ENCODE measurements around the gene DPH7.
"Not testable (repeated sequence)": the region's sequence is repeated elsewhere in the genome, so short reads cannot be mapped to it uniquely, and the experiment has no call there.

Gene DPH7

DNA sequence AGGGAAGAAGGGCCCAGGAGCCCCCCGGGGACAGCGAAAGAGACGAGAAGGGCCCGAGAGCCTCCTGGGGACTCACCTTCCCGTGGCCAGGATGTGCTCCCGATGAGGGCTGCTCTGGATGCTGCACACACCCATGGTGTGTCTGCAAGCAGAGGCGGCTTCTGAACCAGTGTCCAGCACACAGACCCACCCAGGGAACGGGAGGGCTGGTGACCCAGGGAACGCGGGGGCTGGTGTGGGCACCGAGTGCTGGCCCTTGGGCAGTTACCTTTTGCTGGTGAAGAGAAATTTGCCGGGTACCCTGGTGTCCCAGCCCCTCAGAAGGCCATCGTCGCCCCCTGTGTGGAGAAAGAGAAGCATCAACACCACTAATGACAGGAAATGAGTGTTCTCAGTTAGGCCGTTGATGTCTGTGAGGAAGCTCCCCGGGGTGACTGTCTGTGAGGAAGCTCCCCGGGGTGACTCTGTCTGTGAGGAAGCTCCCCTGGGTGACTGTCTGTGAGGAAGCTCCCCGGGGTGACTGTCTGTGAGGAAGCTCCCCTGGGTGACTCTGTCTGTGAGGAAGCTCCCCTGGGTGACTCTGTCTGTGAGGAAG lies 13.8 kb downstream of the DPH7 start:
- no peak for TF ChIP-seq JUND (IDR thresholded peaks at IDR 0.05; ENCODE audit: low read depth)
- in situ Hi-C loops (cut with HindIII; ENCODE audit: low pct_unique_long_range_greater_than_20kb, low sequenced_read_pairs), result no loop called here
- no peak for DNase-seq (ENCODE audit: low read depth in 1 of 2, low spot score in 1 of 2)

DNA sequence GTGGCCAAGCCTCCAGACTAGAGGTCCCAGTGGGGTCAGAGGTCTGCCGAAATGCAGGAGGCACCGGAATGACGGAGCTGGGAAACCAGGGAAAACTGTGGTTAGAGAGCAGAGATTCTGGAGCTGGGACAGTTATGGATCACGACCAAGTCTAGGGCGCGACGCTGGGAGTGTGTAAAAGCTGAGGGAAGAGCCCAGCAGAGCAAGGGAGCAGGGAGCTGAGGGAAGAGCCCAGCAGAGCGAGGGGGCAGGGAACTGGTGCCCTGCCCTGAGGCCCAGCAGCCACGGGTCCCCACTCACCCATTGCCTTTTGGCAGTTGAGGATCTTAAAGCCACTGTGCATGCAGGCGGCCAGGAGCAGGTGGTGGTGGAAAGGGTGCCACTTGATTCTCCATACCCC lies 14.6 kb downstream of the DPH7 start:
- TF ChIP-seq JUND (IDR thresholded peaks at IDR 0.05; ENCODE audit: low read depth), result no peak
- in situ Hi-C loops (cut with HindIII; ENCODE audit: low pct_unique_long_range_greater_than_20kb, low sequenced_read_pairs), result no loop called here
- DNase-seq (ENCODE audit: low read depth in 1 of 2, low spot score in 1 of 2), result no peak

DNA sequence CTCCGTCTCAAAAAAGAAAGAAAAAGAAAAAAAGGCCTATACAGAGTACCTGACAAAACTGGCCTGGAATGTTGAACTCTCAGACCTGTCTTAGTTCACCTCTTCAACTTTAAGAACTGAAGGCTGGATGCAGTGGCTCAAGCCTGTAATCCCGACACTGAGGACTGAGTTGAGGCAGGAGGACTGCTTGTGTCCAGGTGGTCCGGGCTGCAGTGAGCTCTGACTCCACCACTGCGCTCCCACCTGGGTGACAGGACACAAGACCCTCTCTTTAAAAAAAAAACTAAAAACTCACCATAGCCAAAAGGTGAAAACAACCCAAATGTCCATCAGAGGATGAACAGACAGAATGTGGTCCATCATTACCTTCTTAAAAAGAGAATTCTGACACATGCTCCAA lies 20.6 kb downstream of the DPH7 start:
- no peak for DNase-seq (ENCODE audit: low read depth in 1 of 2, low spot score in 1 of 2)
- no peak for TF ChIP-seq JUND (IDR thresholded peaks at IDR 0.05; ENCODE audit: low read depth)
- in situ Hi-C loops (cut with HindIII; ENCODE audit: low pct_unique_long_range_greater_than_20kb, low sequenced_read_pairs), result no loop called here

DNA sequence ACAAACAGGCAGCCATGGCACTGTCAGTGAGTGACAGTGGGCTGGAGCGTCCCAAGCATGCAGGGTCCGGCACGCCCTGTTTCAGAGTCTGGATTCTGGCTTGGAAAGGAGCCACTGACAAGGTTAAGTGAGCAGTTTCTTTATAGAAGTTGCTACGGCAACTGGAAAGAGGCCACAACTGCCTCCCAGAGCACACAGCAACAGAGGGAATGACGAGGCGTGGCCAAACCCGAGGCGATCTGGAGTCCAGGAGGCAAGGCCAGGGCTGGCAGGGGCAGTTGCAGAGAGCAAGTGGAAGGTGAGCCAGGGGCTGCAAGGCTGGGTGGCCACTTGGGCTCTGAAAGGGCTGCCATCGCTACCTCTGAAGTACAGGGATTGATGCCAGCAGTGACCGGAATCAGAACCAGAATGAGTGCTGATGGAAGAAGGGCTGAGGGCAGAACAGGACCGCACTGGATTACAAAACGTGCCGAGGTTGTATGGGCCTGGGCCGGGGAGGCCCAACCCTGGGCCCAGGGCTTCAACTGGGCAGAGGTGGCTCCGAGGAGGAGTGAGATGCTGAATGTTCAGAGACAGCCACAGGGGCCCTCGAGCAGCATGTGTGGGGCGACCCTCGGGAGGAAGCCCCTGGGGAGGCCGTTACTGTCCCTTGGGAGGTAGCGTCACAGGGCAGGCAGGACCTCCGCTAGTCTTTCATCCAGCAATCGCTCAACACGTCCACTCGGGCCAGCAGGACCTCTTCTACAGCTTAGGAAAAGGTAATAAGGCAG lies 22.5 kb downstream of the DPH7 start:
- in situ Hi-C loops (cut with HindIII; ENCODE audit: low pct_unique_long_range_greater_than_20kb, low sequenced_read_pairs), result no loop called here
- DNase-seq (ENCODE audit: low read depth in 1 of 2, low spot score in 1 of 2), result no peak

DNA sequence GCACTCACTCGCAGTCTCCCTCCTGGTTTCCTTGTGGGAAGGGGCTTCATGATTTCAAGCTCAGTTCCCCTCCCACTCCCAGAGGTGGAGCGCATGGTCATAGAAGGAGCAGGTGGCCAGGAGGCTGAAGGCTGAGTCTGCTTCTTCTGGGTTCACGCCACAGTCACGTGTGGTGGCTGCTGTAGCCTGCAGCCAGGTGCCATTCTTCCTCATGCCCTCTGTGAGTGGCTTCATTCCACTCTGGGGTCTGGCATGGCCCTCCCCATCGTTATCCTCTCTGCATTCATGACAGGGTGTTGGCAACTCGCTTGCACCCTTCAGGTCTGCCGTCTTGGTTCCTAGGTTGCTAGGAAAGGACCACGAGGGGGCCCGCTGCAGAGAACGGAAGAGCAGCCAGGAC lies 23.5 kb downstream of the DPH7 start:
- TF ChIP-seq JUND (IDR thresholded peaks at IDR 0.05; ENCODE audit: low read depth), result no peak
- DNase-seq (ENCODE audit: low read depth in 1 of 2, low spot score in 1 of 2), result no peak
- in situ Hi-C loops (cut with HindIII; ENCODE audit: low pct_unique_long_range_greater_than_20kb, low sequenced_read_pairs), result no loop called here

More for the DNA sequence above, 22.5 kb downstream of the DPH7 start:
- no peak for TF ChIP-seq JUND (IDR thresholded peaks at IDR 0.05; ENCODE audit: low read depth)

DNA sequence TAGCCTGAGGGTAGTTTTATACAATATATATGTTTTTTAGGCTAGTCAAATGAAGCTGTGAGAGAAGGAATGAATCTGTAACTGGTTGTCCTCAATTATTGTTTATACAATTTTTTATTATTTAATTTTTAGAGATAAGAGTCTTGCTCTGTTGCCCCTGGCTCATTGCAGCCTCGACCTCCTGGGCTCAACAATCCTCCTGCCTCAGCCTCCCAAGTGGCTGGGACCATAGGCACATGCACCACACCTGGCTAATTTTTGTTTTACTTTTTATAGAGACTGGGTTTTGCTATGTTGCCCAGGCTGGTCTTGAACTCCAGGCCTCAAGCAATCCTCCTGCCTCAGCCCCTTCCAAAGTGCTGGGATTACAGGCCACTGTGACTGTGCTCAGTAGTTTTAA lies 24.4 kb downstream of the DPH7 start:
- in situ Hi-C loops (cut with HindIII; ENCODE audit: low pct_unique_long_range_greater_than_20kb, low sequenced_read_pairs), result no loop called here
- no peak for DNase-seq (ENCODE audit: low read depth in 1 of 2, low spot score in 1 of 2)
- no peak for TF ChIP-seq JUND (IDR thresholded peaks at IDR 0.05; ENCODE audit: low read depth)

DNA sequence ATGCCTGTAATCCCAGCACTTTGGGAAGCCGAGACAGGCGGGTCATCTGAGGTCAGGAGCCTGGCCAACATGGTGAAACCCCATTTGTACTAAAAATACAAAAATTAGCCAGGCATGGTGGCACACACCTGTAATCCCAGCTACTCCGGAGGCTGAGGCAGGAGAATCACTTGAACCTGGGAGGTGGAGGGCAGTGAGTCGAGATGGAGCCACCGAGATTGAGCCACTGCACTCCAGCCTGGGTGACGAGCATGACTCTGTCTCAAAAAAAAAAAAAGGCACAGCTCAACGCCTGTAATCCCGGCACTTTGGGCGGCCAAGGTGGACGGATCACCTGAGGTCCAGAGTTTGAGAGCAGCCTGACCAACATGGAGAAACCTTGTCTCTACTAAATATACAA lies 25.1 kb downstream of the DPH7 start:
- DNase-seq (ENCODE audit: low read depth in 1 of 2, low spot score in 1 of 2); in situ Hi-C loops (cut with HindIII; ENCODE audit: low pct_unique_long_range_greater_than_20kb, low sequenced_read_pairs): not testable (repeated sequence)

DNA sequence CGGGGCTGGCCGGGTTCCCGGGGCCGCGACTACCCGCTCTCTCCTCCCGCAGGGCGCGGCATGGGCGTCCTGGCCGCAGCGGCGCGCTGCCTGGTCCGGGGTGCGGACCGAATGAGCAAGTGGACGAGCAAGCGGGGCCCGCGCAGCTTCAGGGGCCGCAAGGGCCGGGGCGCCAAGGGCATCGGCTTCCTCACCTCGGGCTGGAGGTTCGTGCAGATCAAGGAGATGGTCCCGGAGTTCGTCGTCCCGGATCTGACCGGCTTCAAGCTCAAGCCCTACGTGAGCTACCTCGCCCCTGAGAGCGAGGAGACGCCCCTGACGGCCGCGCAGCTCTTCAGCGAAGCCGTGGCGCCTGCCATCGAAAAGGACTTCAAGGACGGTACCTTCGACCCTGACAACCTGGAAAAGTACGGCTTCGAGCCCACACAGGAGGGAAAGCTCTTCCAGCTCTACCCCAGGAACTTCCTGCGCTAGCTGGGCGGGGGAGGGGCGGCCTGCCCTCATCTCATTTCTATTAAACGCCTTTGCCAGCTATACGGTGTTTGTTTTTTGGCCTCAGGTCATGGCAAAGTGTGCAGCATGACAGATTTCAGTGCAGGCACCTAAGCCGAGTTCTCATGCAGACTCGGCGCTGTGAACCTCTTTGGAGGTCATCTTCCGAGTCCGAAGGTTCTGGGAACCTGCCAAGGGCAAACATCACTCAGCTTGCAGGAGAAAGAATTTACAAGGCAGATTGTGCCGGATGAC lies 26.5 kb downstream of the DPH7 start:
- in situ Hi-C loops (cut with HindIII; ENCODE audit: low pct_unique_long_range_greater_than_20kb, low sequenced_read_pairs), result no loop called here
- DNase-seq (ENCODE audit: low read depth in 1 of 2, low spot score in 1 of 2), result peak; percentile 26 to 36
- TF ChIP-seq JUND (IDR thresholded peaks at IDR 0.05; ENCODE audit: low read depth), result no peak

DNA sequence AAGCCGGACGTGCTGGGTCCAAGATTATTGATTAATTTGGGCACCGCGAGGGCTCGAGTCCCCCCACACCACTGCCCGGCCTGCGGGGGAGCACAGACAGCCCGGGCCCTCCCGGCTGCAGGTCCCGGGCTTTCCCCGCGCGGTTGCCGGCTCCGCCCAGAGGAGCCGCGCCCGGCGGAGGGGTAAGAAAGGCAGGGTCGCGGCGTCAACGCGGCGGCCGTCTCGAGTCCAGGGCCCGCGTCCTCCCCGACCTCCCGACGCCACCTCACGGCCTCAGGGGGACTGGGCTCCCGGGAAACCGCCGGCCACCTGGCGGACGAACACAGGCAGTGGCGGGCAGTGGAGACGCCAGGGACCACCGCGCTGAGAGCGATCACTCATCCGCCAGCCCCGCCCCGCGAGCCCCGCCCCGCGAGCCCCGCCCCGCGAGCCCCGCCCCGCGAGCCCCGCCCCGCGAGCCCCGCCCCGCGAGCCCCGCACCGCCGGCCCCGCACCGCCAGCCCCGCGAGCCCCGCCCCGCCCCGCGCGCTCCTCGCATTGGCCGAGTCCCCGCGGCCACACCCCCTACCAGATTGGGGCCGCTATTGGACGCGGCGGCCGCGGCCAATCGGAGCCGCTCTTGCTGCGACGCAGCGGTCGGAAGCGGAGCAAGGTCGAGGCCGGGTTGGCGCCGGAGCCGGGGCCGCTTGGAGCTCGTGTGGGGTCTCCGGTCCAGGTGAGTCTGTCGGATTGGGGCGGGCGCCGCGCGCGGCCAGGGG lies 27.3 kb downstream of the DPH7 start, which contains the start of gene MRPL41:
Gene MRPL41, plus strand, starts transcription at position 616 of the 758 bp plus-strand sequence. CDS start 203 bp downstream, outside the sequence.
- in situ Hi-C loops (cut with HindIII; ENCODE audit: low pct_unique_long_range_greater_than_20kb, low sequenced_read_pairs), result no loop called here
- DNase-seq (ENCODE audit: low read depth in 1 of 2, low spot score in 1 of 2), result peak; percentile 95 to 98
- TF ChIP-seq JUND (IDR thresholded peaks at IDR 0.05; ENCODE audit: low read depth), result no peak

DNA sequence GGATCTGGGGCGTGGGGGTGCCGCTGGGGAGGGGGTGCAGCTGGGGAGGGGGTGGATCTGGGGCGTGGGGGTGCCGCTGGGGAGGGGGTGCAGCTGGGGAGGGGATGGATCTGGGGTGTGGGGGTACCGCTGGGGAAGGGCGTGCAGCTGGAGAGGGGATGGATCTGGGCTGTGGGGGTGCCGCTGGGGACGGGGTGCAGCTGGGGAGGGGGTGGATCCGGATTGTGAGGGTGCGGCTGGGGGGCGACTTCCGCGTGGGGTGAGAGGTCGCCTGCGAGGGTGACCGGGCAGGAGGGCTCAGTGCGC lies 27.8 kb downstream of the DPH7 start:
- in situ Hi-C loops (cut with HindIII; ENCODE audit: low pct_unique_long_range_greater_than_20kb, low sequenced_read_pairs), result not testable (repeated sequence)

DNA sequence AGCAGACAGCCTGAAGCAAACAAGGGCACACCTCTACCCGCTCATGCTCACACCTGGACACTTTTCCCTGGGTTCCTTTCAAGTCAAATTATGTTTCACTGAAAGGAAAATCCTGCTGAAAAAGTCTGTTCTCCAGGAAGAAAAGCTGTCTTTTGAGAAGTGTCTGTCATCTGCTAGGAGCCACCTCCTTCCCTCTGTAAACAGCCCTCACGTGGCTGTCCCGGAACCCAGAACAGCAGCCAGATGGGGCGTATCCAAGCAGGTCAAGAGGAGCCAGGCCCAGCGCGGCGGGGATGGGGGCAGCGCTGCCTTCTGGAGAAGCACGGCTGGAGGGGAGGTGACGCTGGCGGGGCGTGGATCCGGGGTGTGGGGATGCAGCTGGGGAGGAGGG lies 28.5 kb downstream of the DPH7 start, which contains the start of gene PNPLA7:
Gene PNPLA7, minus strand, starts transcription at position 172 of the 391 bp plus-strand sequence. CDS start 205 bp downstream, outside the sequence.
- in situ Hi-C loops (cut with HindIII; ENCODE audit: low pct_unique_long_range_greater_than_20kb, low sequenced_read_pairs), result no loop called here
- no peak for TF ChIP-seq JUND (IDR thresholded peaks at IDR 0.05; ENCODE audit: low read depth)
- DNase-seq (ENCODE audit: low read depth in 1 of 2, low spot score in 1 of 2), result peak; percentile 97 to 98

More for the DNA sequence above, 27.8 kb downstream of the DPH7 start:
- not testable (repeated sequence) for DNase-seq (ENCODE audit: low read depth in 1 of 2, low spot score in 1 of 2)

DNA sequence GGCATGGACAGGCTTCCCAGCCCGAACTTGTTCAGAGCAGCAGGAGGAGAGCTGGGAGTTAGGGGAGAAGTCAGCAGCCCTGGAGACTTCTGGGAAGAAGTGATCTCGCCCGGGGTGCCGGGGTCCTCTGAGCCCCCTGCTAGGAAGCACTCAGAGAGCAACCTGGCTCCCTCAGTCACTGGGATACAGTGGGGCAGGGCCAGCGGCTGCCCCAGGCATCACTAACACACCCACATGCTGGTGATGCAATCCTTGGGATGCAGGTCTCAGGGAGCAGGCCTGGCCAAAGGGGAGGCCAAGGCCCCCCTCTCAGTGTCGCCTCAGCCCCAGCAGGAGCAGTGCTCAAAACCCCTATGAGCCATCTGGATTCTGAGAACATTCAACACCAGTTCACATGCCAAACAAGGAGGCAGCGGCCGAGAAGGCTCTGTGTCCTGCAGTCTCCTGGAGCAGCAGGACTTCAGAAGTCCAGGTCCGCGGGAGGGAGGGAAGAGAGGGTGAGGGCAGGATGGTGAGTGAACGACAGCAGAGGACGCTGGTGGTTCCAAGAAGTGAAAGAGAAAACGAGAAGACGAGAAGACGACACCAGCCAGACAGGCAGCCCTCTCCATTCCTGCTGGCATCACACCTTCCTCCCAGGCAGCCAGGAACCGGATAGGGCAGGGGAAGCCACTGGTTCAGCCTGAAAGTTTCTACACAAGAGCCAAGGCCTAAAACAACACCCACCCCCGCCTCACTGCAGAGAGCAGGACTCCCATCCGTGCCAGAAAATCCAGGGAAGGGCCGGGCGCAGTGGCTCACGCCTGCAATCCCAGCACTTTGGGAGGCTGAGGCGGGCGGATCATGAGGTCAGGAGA lies 30.8 kb downstream of the DPH7 start:
- in situ Hi-C loops (cut with HindIII; ENCODE audit: low pct_unique_long_range_greater_than_20kb, low sequenced_read_pairs), result no loop called here
- DNase-seq (ENCODE audit: low read depth in 1 of 2, low spot score in 1 of 2), result peak; percentile 58 to 83
- no peak for TF ChIP-seq JUND (IDR thresholded peaks at IDR 0.05; ENCODE audit: low read depth)

Measured in T47D (cell line).